NCI-H146 treated with DMSO at 0.1 percent for 48 hours (cell line): ENCODE results near the gene HSPA6.
"Not testable (repeated sequence)": the region's sequence is repeated elsewhere in the genome, so short reads cannot be mapped to it uniquely, and the experiment has no call there.

ENCODE experiments used
- DNase-seq: peaks from one replicate; lab custom pipeline; 2025; ENCODE audit not compliant: unreplicated experiment; lab: John Stamatoyannopoulos, UW

HSPA6 gene

DNA sequence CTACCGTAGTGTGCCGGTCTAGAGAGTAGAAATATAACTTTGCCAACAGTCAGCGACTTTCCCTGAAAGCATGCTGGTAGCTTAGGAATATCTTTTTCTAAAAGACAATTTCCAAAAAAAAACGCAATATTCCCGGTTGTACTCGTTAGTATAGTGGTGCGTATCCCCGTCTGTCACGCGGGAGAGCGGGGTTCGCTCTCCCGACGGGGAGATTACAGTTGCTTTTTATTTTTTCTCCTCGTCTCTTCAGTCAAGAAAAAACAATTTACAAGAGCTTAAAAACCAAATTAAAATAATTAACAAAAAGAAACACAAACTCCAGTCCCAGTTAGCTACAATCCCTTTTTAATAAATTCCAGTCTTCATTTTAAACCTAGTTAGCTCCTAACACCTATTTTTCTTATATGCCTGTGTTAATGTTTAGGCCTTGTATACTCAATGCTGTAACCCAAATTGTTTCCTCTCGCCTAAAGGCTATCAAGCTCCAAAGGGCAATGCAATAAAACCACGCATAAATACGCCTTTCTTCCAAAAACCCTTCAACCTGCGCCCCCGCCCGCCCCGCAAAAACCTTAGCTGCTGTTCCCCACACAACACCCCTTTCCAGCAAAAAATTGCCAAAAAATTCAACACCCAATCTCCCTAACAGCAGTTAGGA lies 7.8 kb downstream of the HSPA6 start:
- DNase-seq, result no peak

DNA sequence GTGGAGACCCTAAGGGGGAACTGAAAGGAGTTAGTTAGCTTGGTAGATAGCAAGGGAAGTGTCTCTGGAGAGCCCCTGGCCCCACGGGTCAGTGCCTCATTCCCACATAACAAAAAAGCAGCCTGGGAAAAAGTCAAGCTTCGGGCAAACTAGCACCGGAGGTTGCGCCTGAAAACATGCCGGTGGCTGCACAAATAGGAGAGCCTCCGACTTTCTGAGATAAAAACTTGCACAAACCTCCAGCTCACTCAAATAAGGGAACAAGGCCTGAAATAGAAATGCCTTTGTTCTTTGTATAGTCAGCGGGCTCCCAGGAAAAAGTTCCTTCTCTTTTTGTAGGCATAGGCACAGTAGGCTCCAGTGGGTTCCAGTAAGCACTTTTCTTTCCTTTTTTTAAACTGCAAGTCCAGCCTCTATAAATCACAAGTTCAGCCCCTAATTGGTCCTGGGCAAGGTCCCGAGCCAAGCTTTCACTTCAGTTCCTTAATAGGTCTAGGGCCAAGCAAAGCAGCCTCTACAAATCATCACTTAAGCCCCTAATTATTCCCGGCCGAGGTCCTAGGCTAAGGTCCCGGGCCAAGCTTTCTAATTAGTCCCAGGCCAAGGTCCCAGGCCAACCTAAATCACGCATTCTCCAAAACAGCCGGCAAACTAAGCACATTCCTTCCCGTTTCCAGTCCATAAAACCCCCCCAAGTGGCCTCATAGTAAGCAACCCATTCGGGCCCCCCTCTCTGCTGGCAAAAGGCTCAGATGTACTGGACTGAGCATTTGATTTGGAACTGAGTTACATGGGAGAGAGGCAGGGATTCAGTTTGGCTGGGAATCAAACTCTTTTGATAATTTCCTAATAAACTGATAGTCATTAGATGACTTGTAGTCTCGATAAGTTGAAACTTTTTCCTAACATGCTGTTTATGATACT lies 8.6 kb downstream of the HSPA6 start:
- not testable (repeated sequence) for DNase-seq

DNA sequence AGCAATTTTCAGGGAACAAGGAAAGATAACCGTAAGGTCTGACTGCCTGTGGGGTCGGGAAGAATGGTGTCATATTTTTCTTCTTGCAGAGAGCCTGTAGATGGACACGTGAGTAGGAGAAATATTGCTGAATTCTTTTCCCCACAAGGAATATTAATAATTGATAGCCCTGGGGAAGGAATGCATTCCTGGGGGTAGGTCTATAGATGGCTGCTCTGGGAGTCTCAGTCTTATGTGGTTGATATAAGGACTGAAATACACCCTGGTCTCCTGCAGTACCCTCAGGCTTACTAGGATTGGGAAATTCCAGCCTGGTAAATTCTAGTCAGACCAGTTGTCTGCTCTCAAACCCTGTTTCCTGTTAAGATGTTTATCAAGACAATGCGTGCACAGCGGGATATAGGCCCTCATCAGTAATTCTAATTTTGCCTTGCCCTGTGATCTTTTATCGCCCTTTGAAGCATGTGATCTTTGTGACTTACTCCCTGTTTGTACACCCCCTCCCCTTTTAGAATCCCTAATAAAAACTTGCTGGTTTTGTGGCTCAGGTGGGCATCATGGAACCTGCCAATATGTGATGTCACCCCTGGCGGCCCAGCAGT lies 12.8 kb downstream of the HSPA6 start:
- not testable (repeated sequence) for DNase-seq

DNA sequence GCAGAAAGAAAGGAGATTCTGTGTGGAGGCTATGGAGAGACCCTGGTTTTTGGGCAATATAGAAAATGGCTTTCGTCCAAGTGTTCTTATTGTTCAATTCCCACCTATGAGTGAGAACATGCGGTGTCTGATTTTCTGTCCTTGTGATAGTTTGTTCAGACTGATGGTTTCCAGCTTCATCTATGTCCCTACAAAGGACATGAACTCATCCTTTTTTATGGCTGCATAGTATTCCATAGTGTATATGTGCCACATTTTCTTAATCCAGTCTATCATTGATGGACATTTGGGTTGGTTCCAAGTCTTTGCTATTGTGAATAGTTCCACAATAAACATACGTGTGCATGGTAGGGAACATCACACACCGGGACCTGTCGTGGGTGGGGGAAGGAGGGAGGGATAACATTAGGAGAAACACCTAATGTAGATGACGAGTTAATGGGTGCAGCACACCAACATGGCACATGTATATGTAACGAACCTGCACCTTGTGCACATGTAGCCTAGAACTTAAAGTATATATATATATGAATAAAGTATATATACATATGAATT lies 14.7 kb downstream of the HSPA6 start:
- DNase-seq, result not testable (repeated sequence)

DNA sequence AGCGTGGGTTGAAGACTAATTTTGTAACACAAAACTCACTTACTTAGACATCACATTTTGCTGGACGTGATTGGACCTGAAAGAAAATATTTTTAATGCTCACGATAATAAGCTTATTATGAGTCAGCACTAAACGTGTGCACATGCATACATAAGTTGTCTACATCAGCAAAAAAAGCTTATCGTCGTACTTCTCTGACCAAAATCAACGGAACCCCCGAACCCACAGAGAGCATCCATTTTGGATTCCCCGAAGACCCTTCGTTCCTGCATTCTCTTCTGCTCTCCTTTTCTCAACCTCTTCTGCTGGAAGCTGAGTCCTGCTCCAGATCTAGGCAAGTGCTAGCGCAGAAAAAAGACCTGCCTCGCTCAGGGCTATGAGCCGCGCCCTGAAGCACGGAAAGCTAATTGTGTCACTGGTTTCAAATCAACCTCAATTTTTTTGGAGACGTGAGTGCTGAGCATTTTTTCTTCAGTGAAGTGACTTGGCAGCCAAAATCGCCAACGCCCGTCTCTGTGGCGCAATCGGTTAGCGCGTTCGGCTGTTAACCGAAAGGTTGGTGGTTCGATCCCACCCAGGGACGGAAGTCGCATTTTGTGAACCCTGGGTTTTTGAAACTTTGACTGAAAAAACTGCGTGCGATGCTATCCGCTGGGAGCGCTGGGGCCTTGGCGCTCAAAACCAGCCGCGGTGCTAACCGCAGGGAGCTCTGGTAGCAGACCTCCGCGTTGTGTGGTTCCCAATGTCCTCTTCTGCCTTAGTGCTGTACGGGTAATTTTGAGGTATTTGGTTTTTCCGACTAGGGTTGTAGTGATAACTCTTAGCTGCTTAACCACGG lies 15.6 kb downstream of the HSPA6 start:
- peak; percentile 23 for DNase-seq

DNA sequence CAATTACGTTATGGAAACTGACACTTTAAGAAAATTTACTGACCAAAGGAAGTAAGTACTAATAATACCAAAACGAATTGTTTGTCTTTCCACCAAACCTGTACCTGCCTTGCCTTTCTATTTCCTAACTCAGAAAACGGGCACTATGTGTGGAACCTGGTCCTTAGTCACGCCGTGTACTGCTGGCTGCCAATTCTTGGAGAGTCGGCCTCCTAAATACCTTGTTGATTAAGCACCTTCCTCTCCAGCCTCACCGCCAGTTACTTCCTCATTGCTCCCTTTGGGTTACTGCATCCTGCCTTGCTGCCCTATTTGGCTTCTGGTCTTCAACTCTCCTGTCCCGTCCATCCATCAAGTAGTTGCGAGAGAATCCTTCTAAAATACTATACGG lies 16.2 kb downstream of the HSPA6 start:
- DNase-seq, result not testable (repeated sequence)

DNA sequence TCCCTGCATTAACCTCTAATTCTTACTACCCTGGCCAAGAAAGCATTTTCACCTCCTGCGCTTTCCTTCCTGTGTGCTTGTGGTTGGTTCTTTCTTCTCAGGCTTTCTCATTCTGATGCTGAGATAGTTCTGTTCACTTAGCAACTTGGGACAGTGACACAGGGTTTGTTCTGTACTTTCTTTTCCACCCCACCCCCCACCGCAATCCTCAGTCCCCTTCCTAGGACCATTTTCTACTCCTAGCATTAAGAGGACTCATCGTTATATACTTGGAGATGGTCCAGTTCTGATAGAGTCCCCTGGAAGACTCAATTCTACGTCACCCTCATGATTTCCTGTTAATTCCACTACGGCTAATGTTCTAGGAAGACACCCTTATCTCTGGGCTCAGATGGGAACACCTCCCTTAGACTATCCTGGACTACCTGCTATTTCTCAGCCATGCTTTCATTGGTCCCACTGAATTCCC lies 17.8 kb downstream of the HSPA6 start:
- DNase-seq, result not testable (repeated sequence)

DNA sequence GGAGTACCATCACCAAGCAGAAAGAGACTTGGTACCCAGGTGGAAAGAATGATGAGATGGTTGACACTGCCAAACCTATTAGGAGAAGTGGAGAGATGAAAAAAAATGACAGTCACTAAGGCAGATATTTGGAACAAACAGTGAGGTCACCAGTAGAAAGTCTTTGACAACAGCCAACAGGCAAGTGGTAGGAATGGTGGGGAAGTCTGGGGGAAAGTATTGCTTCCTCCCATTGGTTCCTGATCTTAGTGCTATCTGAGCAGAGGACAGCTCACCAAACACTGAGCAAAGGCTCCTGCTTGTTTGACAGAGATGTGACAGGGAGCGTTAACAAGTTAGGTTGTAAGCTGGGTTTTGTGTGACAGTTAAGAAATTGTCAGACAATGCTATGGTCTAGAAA lies 18.8 kb downstream of the HSPA6 start:
- not testable (repeated sequence) for DNase-seq

DNA sequence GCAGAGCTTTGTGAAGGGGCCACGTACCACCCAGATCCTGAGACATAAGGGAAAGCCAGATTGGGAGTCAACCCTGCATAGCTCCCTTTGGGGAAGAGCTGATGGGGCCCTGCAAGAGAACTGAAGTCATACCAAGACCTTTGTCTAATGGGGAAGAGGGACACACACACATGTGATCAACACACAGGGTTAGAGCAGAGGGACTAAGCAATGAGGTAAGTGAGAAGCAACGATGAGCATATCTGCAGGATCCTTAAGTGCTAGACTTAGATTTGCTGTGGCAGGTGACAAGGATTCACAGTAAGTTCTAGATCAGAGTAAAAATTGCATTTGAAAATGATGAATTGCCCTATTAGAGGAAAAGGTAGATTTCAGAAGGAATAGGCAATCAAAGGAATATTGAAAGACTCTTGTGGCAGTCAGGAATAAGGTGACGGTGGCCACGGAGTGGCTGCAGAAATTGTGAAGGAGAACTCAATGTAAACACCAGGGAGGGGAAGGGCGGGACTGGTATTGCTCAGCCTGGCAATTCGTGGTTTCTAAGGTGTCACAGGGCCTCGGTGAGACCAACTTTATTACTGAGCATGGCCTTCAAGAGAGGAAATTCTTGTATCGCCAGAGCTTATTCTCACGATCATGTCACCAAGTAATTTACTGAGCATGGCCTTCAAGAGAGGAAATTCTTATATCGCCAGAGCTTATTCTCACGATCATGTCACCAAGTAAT lies 20.8 kb downstream of the HSPA6 start:
- DNase-seq, result not testable (repeated sequence)

DNA sequence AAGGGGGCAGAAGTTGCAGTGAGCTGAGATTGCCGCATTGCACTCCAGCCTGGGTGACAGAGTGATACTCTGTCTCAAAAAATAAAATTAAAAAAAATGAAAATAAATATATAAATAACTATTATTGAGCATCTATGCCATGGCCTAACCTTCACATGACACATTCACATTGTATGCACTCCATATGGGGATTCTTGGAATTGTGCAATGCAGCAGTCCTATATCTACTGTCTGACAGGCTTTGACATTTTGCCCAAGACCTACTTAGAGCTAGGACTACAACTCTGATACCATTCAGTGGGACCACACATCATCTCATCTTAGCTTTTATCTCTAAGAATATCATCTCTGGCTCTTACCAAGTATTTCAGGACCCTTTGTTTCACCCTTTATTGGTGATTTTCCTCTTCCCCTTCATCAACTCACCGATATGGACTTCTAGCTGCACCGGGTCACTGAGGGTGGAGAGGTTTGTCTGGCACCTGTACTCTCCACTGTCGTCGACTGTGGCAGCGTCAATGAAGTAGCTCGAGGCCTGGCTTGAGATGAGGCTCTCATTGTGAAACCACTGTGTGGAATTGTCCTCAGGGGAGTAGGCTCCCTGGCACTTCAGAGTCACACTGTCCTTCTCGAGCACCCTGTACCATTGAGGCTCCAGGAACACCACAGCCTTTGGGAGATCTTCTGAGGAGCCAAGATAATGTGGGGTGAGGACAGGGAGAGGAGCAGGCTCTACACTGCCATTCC lies 23.8 kb downstream of the HSPA6 start:
- not testable (repeated sequence) for DNase-seq

DNA sequence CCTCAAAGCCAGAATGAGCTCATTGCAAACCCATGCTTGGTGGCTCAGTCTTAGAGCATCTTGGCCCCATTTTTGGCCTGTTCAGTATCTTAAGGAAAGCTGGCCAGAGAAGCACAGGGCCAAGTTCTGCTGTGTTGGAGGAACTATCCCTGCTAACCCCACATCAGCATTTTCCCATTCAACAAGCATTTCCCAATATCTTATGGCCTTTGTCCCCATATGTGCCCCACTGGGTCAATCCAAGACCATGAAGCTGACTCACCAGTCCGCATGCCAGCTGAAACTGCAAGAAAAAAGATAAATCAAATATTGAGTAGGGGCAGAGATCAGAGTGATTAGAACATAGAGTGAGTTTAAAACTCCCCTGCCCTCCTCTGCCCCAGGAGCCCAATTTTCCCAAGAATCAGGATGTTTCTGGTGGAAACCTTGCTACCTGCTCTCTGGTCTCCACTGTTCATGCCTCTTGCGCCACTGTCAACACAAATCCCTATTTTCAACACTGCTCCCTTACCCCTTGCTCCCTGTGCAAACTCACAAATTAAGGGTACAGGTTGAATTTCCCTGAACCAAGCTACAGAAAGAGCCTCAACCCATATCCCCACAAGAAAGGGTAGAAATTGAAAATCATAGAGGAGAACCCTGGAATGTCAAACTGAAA lies 24.5 kb downstream of the HSPA6 start:
- not testable (repeated sequence) for DNase-seq

DNA sequence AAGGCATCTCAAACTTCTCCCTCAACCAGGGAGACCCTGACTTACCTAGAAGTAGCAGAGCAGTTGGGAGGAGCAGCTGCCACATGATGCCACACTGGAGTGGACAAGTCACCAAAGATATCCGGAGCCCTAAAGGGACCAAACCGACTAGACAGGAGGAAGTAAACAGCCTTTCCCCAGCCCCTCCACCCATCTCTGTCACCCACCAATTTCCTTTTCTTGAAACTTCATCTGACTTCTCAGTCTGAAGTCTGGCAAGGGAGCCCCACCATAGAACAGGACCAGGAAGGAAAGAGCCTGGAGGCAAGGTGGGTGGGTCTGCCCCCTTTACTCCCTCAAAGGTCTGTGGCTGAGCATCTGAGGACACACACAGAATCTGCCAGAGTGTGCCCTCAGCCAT lies 25.3 kb downstream of the HSPA6 start, which contains the start of gene FCGR3A:
Gene FCGR3A, minus strand, starts transcription at position 167 of the 400 bp plus-strand sequence. Its CDS starts 82 bp downstream, at position 85.
- no peak for DNase-seq

DNA sequence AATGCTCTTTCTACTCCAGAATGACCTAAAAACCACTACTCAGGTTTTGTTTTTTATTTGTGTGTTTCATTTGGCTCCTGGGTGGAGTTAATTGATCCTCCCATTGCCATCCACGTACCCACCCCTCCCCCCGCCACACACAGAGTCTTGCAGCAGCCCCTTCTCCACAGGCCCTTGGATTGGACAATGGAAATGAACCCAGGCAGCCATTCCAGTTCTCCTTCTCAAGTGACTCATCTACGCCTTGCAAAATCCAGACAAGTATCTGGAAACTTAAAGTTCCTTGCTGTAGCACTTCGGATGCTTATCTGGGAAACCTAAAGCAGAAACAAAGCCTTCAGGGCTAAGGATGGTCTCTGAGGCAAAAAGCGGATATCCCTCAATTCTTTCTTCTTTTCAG lies 26.6 kb downstream of the HSPA6 start:
- not testable (repeated sequence) for DNase-seq

DNA sequence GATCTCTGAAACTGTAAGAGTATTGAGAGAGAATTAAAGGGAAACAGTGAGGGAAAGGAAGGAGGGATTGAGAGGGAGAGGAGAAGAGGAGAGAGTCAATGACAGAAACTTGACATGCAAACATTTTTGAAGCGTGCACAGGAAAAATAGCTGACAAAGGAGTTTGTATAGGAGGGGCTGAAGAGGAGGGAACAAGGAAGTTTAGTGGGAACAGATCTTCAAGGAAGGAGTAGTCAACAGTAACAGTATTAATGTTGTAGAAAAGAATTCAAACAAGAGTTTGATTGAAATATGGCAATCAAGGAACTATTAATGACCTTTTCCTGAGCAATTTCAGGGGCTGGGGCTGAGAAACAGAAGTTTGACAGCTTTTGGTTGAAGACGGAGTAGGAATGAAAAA lies 29.3 kb downstream of the HSPA6 start:
- DNase-seq, result not testable (repeated sequence)

DNA sequence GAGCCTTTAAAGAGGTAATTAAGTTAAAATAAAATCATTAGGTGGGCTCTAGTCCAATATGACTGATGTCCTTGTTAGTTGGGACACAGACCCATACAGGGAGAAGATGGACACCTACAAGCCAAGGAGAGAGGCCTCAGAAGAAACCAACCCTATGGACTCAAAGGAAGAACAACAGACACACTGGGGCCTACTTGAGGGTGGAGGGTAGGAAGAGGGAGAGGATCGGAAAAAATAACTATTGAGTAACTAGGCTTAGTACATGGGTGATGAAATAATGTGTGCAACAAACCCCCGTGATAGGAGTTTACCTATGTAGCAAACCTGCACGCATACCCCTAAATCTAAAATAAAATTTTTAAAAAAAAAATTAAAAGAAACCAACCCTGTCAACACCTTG lies 30.0 kb downstream of the HSPA6 start:
- not testable (repeated sequence) for DNase-seq

DNA sequence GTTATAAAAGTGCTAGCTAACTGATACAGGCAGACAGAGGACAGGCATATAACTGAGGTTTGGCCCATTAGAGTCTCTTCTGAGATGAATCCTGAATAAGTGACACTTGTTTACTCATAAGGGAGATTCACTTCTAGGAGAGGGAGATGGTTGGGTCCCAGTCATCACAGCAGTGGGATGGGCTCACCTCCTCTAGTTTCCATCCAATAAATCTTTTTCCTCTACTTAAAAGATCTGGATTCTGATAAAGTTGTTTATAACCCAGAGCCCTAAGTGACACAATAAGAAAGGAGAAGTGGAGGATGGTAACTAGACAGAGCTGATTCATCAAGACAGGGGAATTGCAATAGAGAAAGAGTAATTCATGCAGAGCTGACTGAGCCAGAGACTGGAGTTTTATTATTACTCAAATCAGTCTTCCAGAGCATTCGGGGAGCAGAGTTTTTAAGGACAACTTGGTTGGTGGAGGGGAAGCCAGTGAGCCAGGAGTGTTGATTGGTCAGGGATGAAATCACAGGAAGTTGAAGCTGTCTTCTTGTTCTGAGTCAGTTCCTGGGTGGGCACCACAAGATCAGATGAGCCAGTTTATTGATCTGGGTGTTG lies 30.6 kb downstream of the HSPA6 start:
- not testable (repeated sequence) for DNase-seq

DNA sequence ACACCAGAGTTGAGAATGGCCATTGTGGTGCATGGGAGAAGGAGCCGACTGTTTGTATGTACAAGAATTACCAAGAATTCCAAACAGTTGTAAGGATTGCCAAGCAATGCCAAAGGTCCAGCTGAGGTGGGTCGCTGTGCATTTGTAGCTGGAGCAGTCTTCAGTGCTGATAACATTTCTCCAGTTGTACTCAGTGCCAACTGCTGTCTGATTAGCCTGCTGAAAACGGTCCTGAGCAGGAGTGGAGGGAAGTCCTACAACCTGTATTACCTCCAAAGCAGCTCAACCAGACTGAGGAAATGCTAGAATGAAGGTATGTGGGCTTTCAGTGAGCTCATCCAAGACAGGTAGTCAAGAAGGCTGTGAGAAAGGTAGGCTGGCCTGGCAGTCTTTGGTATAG lies 31.8 kb downstream of the HSPA6 start:
- not testable (repeated sequence) for DNase-seq

DNA sequence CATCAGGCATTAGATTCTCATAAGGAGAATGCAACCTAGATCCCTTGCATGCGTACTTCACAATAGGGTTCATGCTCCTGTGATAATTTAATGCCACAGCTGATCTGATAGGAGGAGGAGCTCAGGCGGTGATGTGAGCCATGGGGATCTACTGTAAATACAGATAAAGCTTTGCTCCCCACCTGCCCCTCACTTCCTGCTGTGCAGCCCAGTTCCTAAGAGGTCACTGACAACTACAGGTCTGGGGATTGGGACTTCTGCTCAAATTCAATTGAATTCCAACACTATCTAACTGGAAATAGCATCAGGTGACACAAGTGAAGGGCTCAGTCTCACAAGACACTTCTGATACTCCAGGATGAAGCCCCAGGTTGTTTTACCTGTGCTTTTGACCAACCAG lies 32.6 kb downstream of the HSPA6 start:
- DNase-seq, result not testable (repeated sequence)
